ENCODE data around the gene NPTX1. TPM values are rescaled to one million over a fixed set of nuclear protein-coding genes. Genes with fewer than 3 reads are reported as not detected.
"Not testable (repeated sequence)": the region's sequence is repeated elsewhere in the genome, so short reads cannot be mapped to it uniquely, and the experiment has no call there.

Gene NPTX1
- total RNA-seq, 4 donors from 2014 or later: 0.92 to 0.98 TPM; not detected in 2

DNA sequence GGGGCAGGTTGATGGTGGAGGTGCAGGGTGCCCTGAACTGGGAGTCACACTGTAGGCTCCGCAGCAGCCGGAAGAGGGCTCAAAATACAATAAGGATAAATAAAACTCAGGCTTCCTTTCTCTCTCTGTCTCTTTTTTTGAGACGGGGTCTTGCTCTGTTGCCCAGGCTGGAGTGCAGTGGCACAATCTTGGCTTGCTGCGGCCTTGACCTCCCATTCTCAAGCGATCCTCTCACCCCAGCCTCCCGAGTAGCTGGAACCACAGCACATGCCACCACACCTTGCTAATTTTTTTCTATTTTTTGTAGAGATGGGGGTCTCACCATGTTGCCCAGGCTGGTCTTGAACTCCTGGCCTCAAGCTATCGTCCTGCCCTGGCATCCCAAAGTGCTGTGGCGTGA, 32.9 kb upstream of the NPTX1 start:
- WGBS, 2 donors: 76 to 85% methylated on average over 8 of the region's 8 CpGs
- Histone ChIP-seq H3K36me3 (no peaks in the 10 kb centered on the region), H3K9me3 (no peaks in the 10 kb centered on the region), H3K4me1 (no peaks in the 10 kb centered on the region), H3K27me3 (no peaks in the 10 kb centered on the region), H3K27ac (no peak overlapping the region), H3K4me3 (replicated peaks in 1 of 3) (no peak overlapping the region)
- intact Hi-C loops (cut with DNase I): no loop called here
- TF ChIP-seq, protein P1, sequence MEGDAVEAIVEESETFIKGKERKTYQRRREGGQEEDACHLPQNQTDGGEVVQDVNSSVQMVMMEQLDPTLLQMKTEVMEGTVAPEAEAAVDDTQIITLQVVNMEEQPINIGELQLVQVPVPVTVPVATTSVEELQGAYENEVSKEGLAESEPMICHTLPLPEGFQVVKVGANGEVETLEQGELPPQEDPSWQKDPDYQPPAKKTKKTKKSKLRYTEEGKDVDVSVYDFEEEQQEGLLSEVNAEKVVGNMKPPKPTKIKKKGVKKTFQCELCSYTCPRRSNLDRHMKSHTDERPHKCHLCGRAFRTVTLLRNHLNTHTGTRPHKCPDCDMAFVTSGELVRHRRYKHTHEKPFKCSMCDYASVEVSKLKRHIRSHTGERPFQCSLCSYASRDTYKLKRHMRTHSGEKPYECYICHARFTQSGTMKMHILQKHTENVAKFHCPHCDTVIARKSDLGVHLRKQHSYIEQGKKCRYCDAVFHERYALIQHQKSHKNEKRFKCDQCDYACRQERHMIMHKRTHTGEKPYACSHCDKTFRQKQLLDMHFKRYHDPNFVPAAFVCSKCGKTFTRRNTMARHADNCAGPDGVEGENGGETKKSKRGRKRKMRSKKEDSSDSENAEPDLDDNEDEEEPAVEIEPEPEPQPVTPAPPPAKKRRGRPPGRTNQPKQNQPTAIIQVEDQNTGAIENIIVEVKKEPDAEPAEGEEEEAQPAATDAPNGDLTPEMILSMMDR (IDR thresholded peaks at IDR 0.05): no peak
- TF ChIP-seq POLR2A (IDR thresholded peaks at IDR 0.05): no peak
- no peak for DNase-seq

GRCh38 chr17:80507965-80508364, 31.6 kb upstream of the NPTX1 start:
- H3K4me1 ChIP-seq: no peaks in the 10 kb centered on the region
- H3K27me3 ChIP-seq: no peaks in the 10 kb centered on the region
- H3K27ac ChIP-seq: no peak overlapping the region
- H3K36me3 ChIP-seq: no peaks in the 10 kb centered on the region
- H3K9me3 ChIP-seq: no peaks in the 10 kb centered on the region
- H3K4me3 ChIP-seq (replicated peaks in 1 of 3): no peak overlapping the region
- intact Hi-C loops (cut with DNase I): no loop called here
- DNase-seq: no peak
- 84 to 92% methylated on average over 3 of the region's 3 CpGs for WGBS, 2 donors
- TF ChIP-seq POLR2A (IDR thresholded peaks at IDR 0.05): no peak

DNA sequence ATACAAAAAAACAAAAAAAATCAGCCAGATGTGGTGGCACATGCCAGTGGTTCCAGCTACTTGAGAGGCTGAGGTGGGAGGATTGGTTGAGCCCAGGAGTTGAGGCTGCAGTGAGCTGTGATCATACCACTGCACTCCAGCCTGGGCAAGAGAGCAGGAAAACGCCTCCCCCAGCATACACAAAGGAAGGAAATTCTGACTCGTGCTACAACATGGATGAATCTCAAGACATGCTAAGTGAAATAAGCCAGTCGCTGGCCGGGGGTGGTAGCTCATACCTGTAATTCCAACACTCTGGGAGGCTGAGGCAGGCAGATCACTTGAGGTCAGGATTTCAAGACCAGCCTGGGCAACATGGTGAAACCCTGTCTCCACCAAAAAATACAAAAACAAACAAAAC, 30.8 kb upstream of the NPTX1 start:
- H3K36me3 ChIP-seq; intact Hi-C loops (cut with DNase I); H3K4me3 ChIP-seq (replicated peaks in 1 of 3); DNase-seq; H3K27ac ChIP-seq; H3K9me3 ChIP-seq; H3K4me1 ChIP-seq; H3K27me3 ChIP-seq: not testable (repeated sequence)
- WGBS, 2 donors: 48 to 54% methylated on average over 4 of the region's 4 CpGs

DNA sequence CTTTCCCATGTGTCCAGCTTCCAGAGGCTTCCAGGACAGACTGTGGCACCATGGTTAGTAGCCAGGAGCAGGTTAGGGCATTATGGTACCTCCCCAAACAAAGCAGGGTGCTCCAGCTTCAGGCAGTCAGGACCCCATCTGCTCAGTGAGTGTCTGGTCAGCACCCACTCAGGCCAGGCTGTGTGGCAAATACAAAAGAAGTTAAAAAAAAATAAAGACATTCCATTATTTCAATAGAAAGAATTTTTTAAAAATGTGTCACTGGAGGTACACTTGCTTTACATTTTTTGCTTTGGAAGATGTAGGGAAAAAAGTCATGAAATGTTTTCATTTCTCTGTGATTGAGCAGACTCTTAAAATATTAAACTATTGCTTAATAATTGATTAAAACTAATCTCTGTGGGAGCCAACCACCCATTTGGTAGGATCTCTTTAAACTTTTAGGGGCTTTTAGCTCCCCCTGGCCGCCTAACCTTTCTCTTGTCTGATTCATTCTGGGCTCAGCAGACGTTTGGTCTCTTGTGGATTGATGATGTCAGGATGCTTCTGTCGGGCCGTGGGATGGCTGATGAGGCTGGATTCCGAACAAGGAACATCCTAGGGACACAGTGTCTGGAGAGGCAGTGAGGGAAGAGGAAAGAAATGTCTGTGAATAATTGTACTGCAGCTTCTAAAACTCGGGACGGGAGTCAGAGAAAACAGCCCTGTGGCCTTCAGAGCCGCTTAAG, 28.4 kb upstream of the NPTX1 start:
- WGBS, 2 donors: 29 to 42% methylated on average over 8 of the region's 8 CpGs
- H3K4me1 ChIP-seq: no peaks in the 10 kb centered on the region
- intact Hi-C loops (cut with DNase I): no loop called here
- no peak overlapping the region for H3K27ac ChIP-seq
- DNase-seq: no peak
- H3K4me3 ChIP-seq (replicated peaks in 1 of 3): no peak overlapping the region
- no peaks in the 10 kb centered on the region for H3K9me3 ChIP-seq
- no peaks in the 10 kb centered on the region for H3K27me3 ChIP-seq
- no peaks in the 10 kb centered on the region for H3K36me3 ChIP-seq
- no peak for TF ChIP-seq POLR2A (IDR thresholded peaks at IDR 0.05)
- TF ChIP-seq, protein P1 (IDR thresholded peaks at IDR 0.05): no peak

- no peaks in the 10 kb centered on the region for H3K4me1 ChIP-seq
- TF ChIP-seq, protein P1 (IDR thresholded peaks at IDR 0.05): no peak
- no peak for TF ChIP-seq POLR2A (IDR thresholded peaks at IDR 0.05)
- intact Hi-C loops (cut with DNase I): no loop called here
- H3K9me3 ChIP-seq: no peaks in the 10 kb centered on the region
- H3K27me3 ChIP-seq: no peaks in the 10 kb centered on the region
- no peaks in the 10 kb centered on the region for H3K36me3 ChIP-seq
- no peak overlapping the region for H3K27ac ChIP-seq
- DNase-seq: no peak
- H3K4me3 ChIP-seq (replicated peaks in 1 of 3): no peak overlapping the region
Observed at GRCh38 chr17:80503921-80504320, 27.5 kb upstream of the NPTX1 start.

GRCh38 chr17:80503031-80503430, 26.6 kb upstream of the NPTX1 start:
- no peaks in the 10 kb centered on the region for H3K4me1 ChIP-seq
- TF ChIP-seq, protein P1 (IDR thresholded peaks at IDR 0.05): no peak
- no peak for TF ChIP-seq POLR2A (IDR thresholded peaks at IDR 0.05)
- no peaks in the 10 kb centered on the region for H3K9me3 ChIP-seq
- intact Hi-C loops (cut with DNase I): no loop called here
- DNase-seq: no peak
- no peaks in the 10 kb centered on the region for H3K27me3 ChIP-seq
- no peak overlapping the region for H3K4me3 ChIP-seq (replicated peaks in 1 of 3)
- H3K36me3 ChIP-seq: no peaks in the 10 kb centered on the region
- WGBS, 2 donors: 89% methylated on average over 2 of the region's 2 CpGs
- H3K27ac ChIP-seq: no peak overlapping the region

Measured in thyroid gland (tissue), 4 donors.